ENCODE results near the gene OTX1.

GRCh38 chr2:63053889-63054602 is 3.4 kb downstream of the OTX1 start:
- no peak for TF ChIP-seq CTCF (IDR thresholded peaks at IDR 0.05 in 8 of 11, conservative IDR thresholded peaks at IDR 0.05 in 3 of 11)
- no peak for TF ChIP-seq POLR2A (IDR thresholded peaks at IDR 0.05)

All from spleen (tissue), 7 donors.